Tibial nerve (tissue), 4 donors: ENCODE data around the gene PLPPR1. TPM values are rescaled to one million over a fixed set of nuclear protein-coding genes. Genes with fewer than 3 reads are reported as not detected.

Experiments
- DNase-seq, 2 donors: peaks; one replicate each; pipeline ENCODE4 v3.0.0-alpha.2; 2019; ENCODE audit warnings: low spot score in 2 of 2
- H3K27ac ChIP-seq, 4 donors: fragments of 200-600 bp; sonication (generic) in 3 of 4; one replicate each; pipeline ENCODE4 v1.5.1; 2017 to 2019; ENCODE audit warnings: mild to moderate bottlenecking in 1 of 4
- H3K27me3 ChIP-seq, 2 donors: fragments of 200-600 bp; sonication (generic) in 1 of 2; one replicate each; pipeline versions ENCODE4 v1.5.1 to v1.6.0; 2017 to 2019
- H3K36me3 ChIP-seq, 3 donors: fragments of 200-600 bp; sonication (generic); one replicate each; pipeline ENCODE4 v1.5.1; 2018 to 2019
- H3K4me1 ChIP-seq, 4 donors: fragments of 200-600 bp; sonication (generic) in 3 of 4; one replicate each; pipeline ENCODE4 v1.5.1; 2017 to 2019
- H3K4me3 ChIP-seq, 4 donors: fragments of 200-600 bp; sonication (generic) in 3 of 4; one replicate each; pipeline ENCODE4 v1.5.1; 2017 to 2019; ENCODE audit warnings: mild to moderate bottlenecking in 1 of 4, moderate library complexity in 1 of 4
- H3K9me3 ChIP-seq, 4 donors: fragments of 200-600 bp; sonication (generic) in 3 of 4; one replicate each; pipeline ENCODE4 v1.5.1; 2017 to 2019
- EP300 ChIP-seq, 2 donors: sonication (generic); formaldehyde crosslinking; IDR thresholded peaks; one replicate each; pipeline ENCODE4 v1.6.1; 2017; ENCODE audit warnings: antibody characterized with exemption in 2 of 2, mild to moderate bottlenecking in 1 of 2
- POLR2A ChIP-seq, 2 donors: fragments of 450-650 bp; IDR thresholded peaks; one replicate each; pipeline ENCODE4 v1.6.1; 2017; ENCODE audit warnings: antibody characterized with exemption in 2 of 2, mild to moderate bottlenecking in 2 of 2, moderate library complexity in 2 of 2
- WGBS, 2 donors: methylation state at CpG; one replicate each; pipeline ENCODE4 v1.1.5; 2018; 5-methylcytosine and 5-hydroxymethylcytosine counted together
- total RNA-seq, 4 donors: library from RNA; depleted of rRNA; stranded (reverse); fragments of >200 nt; gene quantifications; one replicate each; pipeline ENCODE4 v1.1.0, GENCODE V29; 2016
- TF ChIP-seq, protein P1 (sequence below), 5 experiments: fragments of 200-600 bp in 3 of 5; fragments of 450-650 bp in 2 of 5; sonication (generic) in 3 of 5; IDR thresholded peaks; one replicate each; pipeline ENCODE4 v1.5.1; 2016 to 2019; ENCODE audit warnings: antibody characterized with exemption in 5 of 5, mild to moderate bottlenecking in 3 of 5, moderate library complexity in 2 of 5

The PLPPR1 gene
- total RNA-seq, 4 donors from 2014 or later: 0.30 to 7.6 (median 2.5) TPM

GRCh38 chr9:100999906-101000544, 28.5 kb upstream of the PLPPR1 start:
- Histone ChIP-seq H3K27me3 (no peaks in the 10 kb centered on the region), H3K27ac (no peak overlapping the region), H3K4me3 (no peak overlapping the region), H3K9me3 (no peaks in the 10 kb centered on the region), H3K4me1 (no peaks in the 10 kb centered on the region), H3K36me3 (no peaks in the 10 kb centered on the region)
- DNase-seq: no peak
- TF ChIP-seq, protein P1, sequence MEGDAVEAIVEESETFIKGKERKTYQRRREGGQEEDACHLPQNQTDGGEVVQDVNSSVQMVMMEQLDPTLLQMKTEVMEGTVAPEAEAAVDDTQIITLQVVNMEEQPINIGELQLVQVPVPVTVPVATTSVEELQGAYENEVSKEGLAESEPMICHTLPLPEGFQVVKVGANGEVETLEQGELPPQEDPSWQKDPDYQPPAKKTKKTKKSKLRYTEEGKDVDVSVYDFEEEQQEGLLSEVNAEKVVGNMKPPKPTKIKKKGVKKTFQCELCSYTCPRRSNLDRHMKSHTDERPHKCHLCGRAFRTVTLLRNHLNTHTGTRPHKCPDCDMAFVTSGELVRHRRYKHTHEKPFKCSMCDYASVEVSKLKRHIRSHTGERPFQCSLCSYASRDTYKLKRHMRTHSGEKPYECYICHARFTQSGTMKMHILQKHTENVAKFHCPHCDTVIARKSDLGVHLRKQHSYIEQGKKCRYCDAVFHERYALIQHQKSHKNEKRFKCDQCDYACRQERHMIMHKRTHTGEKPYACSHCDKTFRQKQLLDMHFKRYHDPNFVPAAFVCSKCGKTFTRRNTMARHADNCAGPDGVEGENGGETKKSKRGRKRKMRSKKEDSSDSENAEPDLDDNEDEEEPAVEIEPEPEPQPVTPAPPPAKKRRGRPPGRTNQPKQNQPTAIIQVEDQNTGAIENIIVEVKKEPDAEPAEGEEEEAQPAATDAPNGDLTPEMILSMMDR (IDR thresholded peaks at IDR 0.05): no peak
- TF ChIP-seq POLR2A (IDR thresholded peaks at IDR 0.05): no peak
- TF ChIP-seq EP300 (IDR thresholded peaks at IDR 0.05): no peak
- 55 to 59% methylated on average over 5 of the region's 5 CpGs for WGBS, 2 donors

DNA sequence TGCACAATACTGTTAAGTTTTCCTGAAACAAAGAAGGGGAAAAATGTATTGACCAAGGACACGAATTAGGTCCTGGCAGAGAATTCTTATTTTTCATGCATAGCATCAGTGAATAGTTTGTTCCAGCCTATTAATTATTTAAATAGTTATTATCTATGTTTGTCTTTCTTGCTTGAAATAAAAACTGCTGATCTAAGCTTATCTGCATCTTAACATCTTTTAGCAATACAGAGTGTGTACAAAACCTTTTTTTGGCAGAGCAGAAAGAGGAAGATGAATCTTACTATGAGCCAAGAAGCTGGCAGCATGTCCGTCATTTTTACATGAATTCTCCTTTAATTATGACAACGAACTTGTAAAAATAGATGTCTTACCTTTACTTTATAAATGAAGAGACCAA, 23.3 kb upstream of the PLPPR1 start:
- Histone ChIP-seq H3K9me3 (peaks cover 0 to 5% (median 0%) of the 10 kb centered on the region in 4 donors), H3K36me3 (no peaks in the 10 kb centered on the region), H3K27me3 (no peaks in the 10 kb centered on the region), H3K4me3 (no peak overlapping the region), H3K4me1 (no peaks in the 10 kb centered on the region), H3K27ac (no peak overlapping the region)
- WGBS, 2 donors: 80 to 82% methylated on average over 3 of the region's 3 CpGs
- TF ChIP-seq EP300 (IDR thresholded peaks at IDR 0.05) (no peak), POLR2A (IDR thresholded peaks at IDR 0.05) (no peak)
- TF ChIP-seq, protein P1 (IDR thresholded peaks at IDR 0.05): no peak
- no peak for DNase-seq

- Histone ChIP-seq H3K36me3 (no peaks in the 10 kb centered on the region), H3K27me3 (no peaks in the 10 kb centered on the region), H3K27ac (no peak overlapping the region), H3K4me1 (no peaks in the 10 kb centered on the region), H3K4me3 (no peak overlapping the region), H3K9me3 (no peaks in the 10 kb centered on the region)
- TF ChIP-seq EP300 (IDR thresholded peaks at IDR 0.05) (no peak), POLR2A (IDR thresholded peaks at IDR 0.05) (no peak)
- TF ChIP-seq, protein P1 (IDR thresholded peaks at IDR 0.05): no peak
- no peak for DNase-seq
- WGBS, 2 donors: 67 to 72% methylated on average over 2 of the region's 2 CpGs
These were observed 14.0 kb upstream of the PLPPR1 start for GRCh38 chr9:101014566-101014965.

GRCh38 chr9:101018467-101018866, 10.1 kb upstream of the PLPPR1 start:
- H3K27ac ChIP-seq: no peak overlapping the region
- H3K36me3 ChIP-seq: no peaks in the 10 kb centered on the region
- 47 to 61% methylated on average over 2 of the region's 2 CpGs for WGBS, 2 donors
- H3K9me3 ChIP-seq: no peaks in the 10 kb centered on the region
- H3K27me3 ChIP-seq: no peaks in the 10 kb centered on the region
- H3K4me1 ChIP-seq: no peaks in the 10 kb centered on the region
- DNase-seq: no peak
- TF ChIP-seq, protein P1 (IDR thresholded peaks at IDR 0.05): no peak
- TF ChIP-seq POLR2A (IDR thresholded peaks at IDR 0.05) (no peak), EP300 (IDR thresholded peaks at IDR 0.05) (no peak)
- no peak overlapping the region for H3K4me3 ChIP-seq

GRCh38 chr9:101022704-101023103, 5.8 kb upstream of the PLPPR1 start:
- H3K36me3 ChIP-seq: no peaks in the 10 kb centered on the region
- no peak overlapping the region for H3K27ac ChIP-seq
- H3K27me3 ChIP-seq: no peaks in the 10 kb centered on the region
- no peaks in the 10 kb centered on the region for H3K4me1 ChIP-seq
- no peak for DNase-seq
- H3K9me3 ChIP-seq: no peaks in the 10 kb centered on the region
- TF ChIP-seq, protein P1 (IDR thresholded peaks at IDR 0.05): no peak
- no peak for TF ChIP-seq POLR2A (IDR thresholded peaks at IDR 0.05)
- TF ChIP-seq EP300 (IDR thresholded peaks at IDR 0.05): no peak
- H3K4me3 ChIP-seq: no peak overlapping the region
